Measurements from ENCODE around the gene CTLA4. TPM values are rescaled to one million over a fixed set of nuclear protein-coding genes. Genes with fewer than 3 reads are reported as not detected.

Gene CTLA4
- total RNA-seq, 1 experiment from 2014 or later: not detected

- Histone ChIP-seq H3K27ac (ENCODE audit: low read length) (no peak overlapping the region), H3K9ac (ENCODE audit: low read length) (no peak overlapping the region), H4K20me1 (ENCODE audit: low read length) (no peaks in the 10 kb centered on the region), H3K27me3 (ENCODE audit: low read length) (peaks cover 32% of the 10 kb centered on the region), H3K9me2 (replicated peaks; ENCODE audit: low read length) (no peaks in the 10 kb centered on the region), H3K4me2 (ENCODE audit: low read length) (no peak overlapping the region), H3F3A (ENCODE audit: low read length, unreplicated experiment) (no peaks in the 10 kb centered on the region), H3K9me3 (ENCODE audit: low read length) (no peaks in the 10 kb centered on the region), H3K4me3 (ENCODE audit: low read length) (no peak overlapping the region), H3K79me2 (ENCODE audit: low read length) (no peaks in the 10 kb centered on the region), H3K4me1 (ENCODE audit: insufficient read depth, low read length) (no peaks in the 10 kb centered on the region), H2AFZ (ENCODE audit: low read length) (no peak overlapping the region), H3K36me3 (ENCODE audit: low read depth, low read length) (no peaks in the 10 kb centered on the region)
- intact Hi-C loops (cut with micrococcal nuclease): no loop called here
- TF ChIP-seq CTCF (conservative IDR thresholded peaks at IDR 0.05; ENCODE audit: low read depth, low read length) (no peak), EZH2 (IDR thresholded peaks at IDR 0.05; ENCODE audit: low read length, unreplicated experiment) (no peak), EZH2phosphoT487 (IDR thresholded peaks at IDR 0.05; ENCODE audit: borderline replicate concordance, low read length) (no peak)
- POLR2A ChIA-PET (ENCODE audit: unreplicated experiment): no interaction called here
- ATAC-seq (no peak), DNase-seq (no peak)
- CTCF ChIA-PET: no interaction called here
- no TSS peak for BruUV-seq (replicated peaks)
Observed at GRCh38 chr2:203835892-203836800, 31.4 kb upstream of the CTLA4 start.

DNA sequence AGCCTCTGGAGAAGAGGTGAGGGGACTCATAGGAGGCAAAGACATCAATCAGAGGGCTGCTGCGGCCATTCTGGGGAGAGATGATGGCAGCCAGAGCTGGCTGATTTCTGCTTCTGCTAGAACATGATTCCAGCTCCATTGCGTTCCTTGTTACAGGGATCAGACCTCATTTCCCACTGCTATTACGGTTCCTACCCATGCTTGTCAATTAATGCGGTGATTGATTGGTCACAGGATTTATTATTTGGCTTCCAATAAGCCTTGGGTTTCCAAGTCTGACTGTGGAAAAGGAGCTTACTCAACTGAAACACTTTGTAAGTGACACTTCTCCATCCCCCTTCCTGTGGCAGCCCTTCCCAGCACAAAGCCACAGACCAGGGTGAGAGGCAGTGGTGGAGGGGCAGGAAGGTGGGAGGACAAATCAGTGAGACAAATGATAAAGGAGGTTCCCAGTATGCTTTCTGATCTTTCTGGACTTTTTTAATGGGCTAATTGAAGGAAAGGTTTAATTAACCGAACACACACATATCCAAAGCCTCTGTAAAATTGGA is 26.8 kb upstream of the CTLA4 start:
- no peaks in the 10 kb centered on the region for H4K20me1 ChIP-seq (ENCODE audit: low read length)
- H3K36me3 ChIP-seq (ENCODE audit: low read depth, low read length): no peaks in the 10 kb centered on the region
- no TSS peak for BruUV-seq (replicated peaks)
- ATAC-seq: no peak
- no peaks in the 10 kb centered on the region for H3K79me2 ChIP-seq (ENCODE audit: low read length)
- no peak for DNase-seq
- no peaks in the 10 kb centered on the region for H3K4me1 ChIP-seq (ENCODE audit: insufficient read depth, low read length)
- peaks cover 53% of the 10 kb centered on the region for H3K27me3 ChIP-seq (ENCODE audit: low read length)
- CTCF ChIA-PET: no interaction called here
- no peak overlapping the region for H3K9ac ChIP-seq (ENCODE audit: low read length)
- TF ChIP-seq EZH2 (IDR thresholded peaks at IDR 0.05; ENCODE audit: low read length, unreplicated experiment) (no peak), CTCF (conservative IDR thresholded peaks at IDR 0.05; ENCODE audit: low read depth, low read length) (no peak), EZH2phosphoT487 (IDR thresholded peaks at IDR 0.05; ENCODE audit: borderline replicate concordance, low read length) (no peak)
- intact Hi-C loops (cut with micrococcal nuclease): no loop called here
- H3K9me3 ChIP-seq (ENCODE audit: low read length): no peaks in the 10 kb centered on the region
- H3K4me2 ChIP-seq (ENCODE audit: low read length): no peak overlapping the region
- no peak overlapping the region for H3K4me3 ChIP-seq (ENCODE audit: low read length)
- H3K9me2 ChIP-seq (replicated peaks; ENCODE audit: low read length): no peaks in the 10 kb centered on the region
- POLR2A ChIA-PET (ENCODE audit: unreplicated experiment): no interaction called here
- H2AFZ ChIP-seq (ENCODE audit: low read length): no peak overlapping the region
- H3F3A ChIP-seq (ENCODE audit: low read length, unreplicated experiment): no peaks in the 10 kb centered on the region
- H3K27ac ChIP-seq (ENCODE audit: low read length): no peak overlapping the region

- Histone ChIP-seq H3K36me3 (ENCODE audit: low read depth, low read length) (no peaks in the 10 kb centered on the region), H3K9ac (ENCODE audit: low read length) (no peak overlapping the region), H3K4me1 (ENCODE audit: insufficient read depth, low read length) (no peaks in the 10 kb centered on the region), H3K4me2 (ENCODE audit: low read length) (no peak overlapping the region), H3K79me2 (ENCODE audit: low read length) (no peaks in the 10 kb centered on the region), H4K20me1 (ENCODE audit: low read length) (no peaks in the 10 kb centered on the region), H3K9me2 (replicated peaks; ENCODE audit: low read length) (no peaks in the 10 kb centered on the region), H3F3A (ENCODE audit: low read length, unreplicated experiment) (no peaks in the 10 kb centered on the region), H3K9me3 (ENCODE audit: low read length) (no peaks in the 10 kb centered on the region), H2AFZ (ENCODE audit: low read length) (no peak overlapping the region), H3K27me3 (ENCODE audit: low read length) (peaks cover 53% of the 10 kb centered on the region), H3K4me3 (ENCODE audit: low read length) (no peak overlapping the region), H3K27ac (ENCODE audit: low read length) (no peak overlapping the region)
- CTCF ChIA-PET: no interaction called here
- BruUV-seq (replicated peaks): no TSS peak
- POLR2A ChIA-PET (ENCODE audit: unreplicated experiment): no interaction called here
- intact Hi-C loops (cut with micrococcal nuclease): no loop called here
- TF ChIP-seq EZH2 (IDR thresholded peaks at IDR 0.05; ENCODE audit: low read length, unreplicated experiment): no peak
- DNase-seq: no peak
- no peak for ATAC-seq
Observed at GRCh38 chr2:203841654-203842053, 25.9 kb upstream of the CTLA4 start.
